Lower leg skin (tissue), 3 donors: ENCODE measurements around the gene GGA3.

Source experiments
- CTCF ChIP-seq, 3 donors: fragments of 450-650 bp; IDR thresholded peaks; one replicate each; pipeline ENCODE4 v1.5.1; 2016; ENCODE audit warnings: antibody characterized with exemption in 3 of 3, mild to moderate bottlenecking in 3 of 3, moderate library complexity in 2 of 3
- POLR2A ChIP-seq, 2 donors: fragments of 450-650 bp; IDR thresholded peaks; one replicate each; pipeline ENCODE4 v1.6.1; 2016 to 2017; ENCODE audit warnings: antibody characterized with exemption in 2 of 2, mild to moderate bottlenecking in 1 of 2, moderate library complexity in 1 of 2

- TF ChIP-seq CTCF (IDR thresholded peaks at IDR 0.05) (no peak), POLR2A (IDR thresholded peaks at IDR 0.05) (no peak)
Measured at GRCh38 chr17:75188614-75189013, 72.8 kb downstream of the GGA3 start.
